Measurements from ENCODE around the gene ZNF341.

The ZNF341 gene

GRCh38 chr20:33783256-33783655 lies 51.5 kb downstream of the ZNF341 start:
- DNase-seq (ENCODE audit: low read depth), result no peak
- no peak for TF ChIP-seq CTCF (conservative IDR thresholded peaks at IDR 0.05; ENCODE audit: low read length)

GRCh38 chr20:33783818-33784217 lies 52.0 kb downstream of the ZNF341 start:
- no peak overlapping the region for H3K4me3 ChIP-seq (ENCODE audit: low read length)
- no peak for DNase-seq (ENCODE audit: low read depth)
- no peak for TF ChIP-seq CTCF (conservative IDR thresholded peaks at IDR 0.05; ENCODE audit: low read length)

More at GRCh38 chr20:33783256-33783655, 51.5 kb downstream of the ZNF341 start:
- H3K4me3 ChIP-seq (ENCODE audit: low read length), result no peak overlapping the region

GRCh38 chr20:33784225-33784624 lies 52.4 kb downstream of the ZNF341 start:
- no peak for TF ChIP-seq CTCF (conservative IDR thresholded peaks at IDR 0.05; ENCODE audit: low read length)
- DNase-seq (ENCODE audit: low read depth), result no peak
- no peak overlapping the region for H3K4me3 ChIP-seq (ENCODE audit: low read length)

- DNase-seq (ENCODE audit: low read depth), result no peak
- no peak overlapping the region for H3K4me3 ChIP-seq (ENCODE audit: low read length)
- TF ChIP-seq CTCF (conservative IDR thresholded peaks at IDR 0.05; ENCODE audit: low read length), result no peak
Observed at GRCh38 chr20:33785503-33785902, 53.7 kb downstream of the ZNF341 start.

GRCh38 chr20:33787253-33787891 lies 55.6 kb downstream of the ZNF341 start:
- no peak for TF ChIP-seq CTCF (conservative IDR thresholded peaks at IDR 0.05; ENCODE audit: low read length)
- DNase-seq (ENCODE audit: low read depth), result no peak
- no peak overlapping the region for H3K4me3 ChIP-seq (ENCODE audit: low read length)

GRCh38 chr20:33788351-33789049 lies 56.7 kb downstream of the ZNF341 start:
- DNase-seq (ENCODE audit: low read depth), result no peak
- no peak for TF ChIP-seq CTCF (conservative IDR thresholded peaks at IDR 0.05; ENCODE audit: low read length)
- no peak overlapping the region for H3K4me3 ChIP-seq (ENCODE audit: low read length)

Measured in AG10803 (cell line).